NK-92 (cell line): ENCODE measurements around the gene BBS1.
"Not testable (repeated sequence)": the region's sequence is repeated elsewhere in the genome, so short reads cannot be mapped to it uniquely, and the experiment has no call there.

ENCODE experiments used
- DNase-seq: peaks from one replicate; lab custom pipeline; 2025; ENCODE audit not compliant: unreplicated experiment; lab: John Stamatoyannopoulos, UW

Gene BBS1

DNA sequence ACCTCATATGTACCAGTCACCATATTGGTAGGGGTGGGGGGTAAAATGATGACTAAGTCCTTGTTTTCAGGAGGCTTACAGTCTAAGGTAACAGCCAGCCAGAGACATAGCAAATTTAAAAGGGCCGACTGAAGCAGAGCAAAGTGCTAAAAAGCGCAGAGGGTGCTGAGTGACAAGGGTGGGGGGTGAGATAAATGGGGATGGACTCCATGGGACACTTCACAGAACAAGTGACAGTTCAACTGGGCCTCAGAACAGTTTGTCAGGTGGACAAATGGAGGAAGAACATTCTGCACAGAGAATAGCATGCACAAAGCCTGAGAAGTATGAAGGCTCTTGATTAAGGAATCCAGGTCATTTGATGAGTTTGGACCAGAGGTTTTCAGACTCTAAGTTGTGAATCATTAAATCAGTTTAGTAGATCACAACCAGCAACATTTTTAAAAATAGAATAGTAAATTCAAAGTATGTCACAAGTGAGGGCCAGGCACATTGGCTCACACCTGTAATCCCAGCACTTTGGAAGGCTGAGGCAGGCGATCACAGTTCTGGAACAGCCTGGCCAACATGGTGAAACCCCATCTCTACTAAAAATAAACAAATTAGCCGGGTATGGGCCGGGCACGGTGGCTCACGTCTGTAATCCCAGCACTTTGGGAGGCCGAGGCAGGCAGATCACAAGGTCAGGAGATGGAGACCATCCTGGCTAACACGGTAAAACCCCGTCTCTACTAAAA lies 14.0 kb downstream of the BBS1 start:
- no peak for DNase-seq

DNA sequence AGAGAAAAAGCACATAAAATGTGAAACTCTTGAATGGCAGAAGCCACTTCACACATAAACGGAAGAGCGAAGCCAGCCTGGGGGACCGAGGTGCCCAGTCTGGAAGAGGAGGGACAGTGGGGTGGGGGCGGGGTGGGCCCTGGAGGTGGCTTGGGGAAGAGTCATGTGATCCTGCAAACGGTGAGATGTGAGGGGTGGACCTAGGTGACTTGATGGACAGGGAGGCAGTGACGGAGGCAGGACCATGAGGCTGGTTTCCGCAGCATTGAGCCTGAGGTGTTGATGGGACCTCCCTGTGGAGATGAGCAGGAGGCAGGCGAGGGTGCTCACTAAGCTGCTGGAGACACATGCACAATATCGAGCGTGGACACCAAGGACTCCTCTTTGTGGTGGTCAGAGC lies 18.6 kb downstream of the BBS1 start:
- DNase-seq = no peak

- no peak for DNase-seq
Observed at GRCh38 chr11:66529655-66530054, 19.2 kb downstream of the BBS1 start.

- no peak for DNase-seq
Observed at GRCh38 chr11:66530927-66531709, 20.7 kb downstream of the BBS1 start.

DNA sequence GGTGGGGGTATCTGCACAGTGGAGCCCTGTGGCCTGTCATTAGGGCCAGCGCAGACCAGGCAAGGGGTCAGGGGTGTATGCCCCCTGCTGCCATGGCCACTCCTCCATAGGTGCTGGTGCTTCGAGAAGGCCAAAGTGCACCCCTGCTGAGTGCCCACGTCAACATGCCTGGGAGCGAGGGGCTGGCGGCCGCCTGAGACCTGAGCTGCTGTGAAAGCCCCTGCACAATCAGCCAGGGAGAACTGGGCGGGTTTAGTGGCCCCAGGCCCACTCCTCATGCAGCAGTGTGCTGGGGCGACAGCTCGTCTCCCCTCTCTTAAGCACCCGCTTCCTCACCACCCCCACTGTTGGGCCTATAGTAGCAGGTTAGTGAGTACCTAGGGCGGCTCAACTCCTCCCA lies 21.4 kb downstream of the BBS1 start:
- no peak for DNase-seq

GRCh38 chr11:66532784-66533183 lies 22.3 kb downstream of the BBS1 start:
- no peak for DNase-seq

GRCh38 chr11:66539170-66539869 lies 28.9 kb downstream of the BBS1 start:
- no peak for DNase-seq

DNA sequence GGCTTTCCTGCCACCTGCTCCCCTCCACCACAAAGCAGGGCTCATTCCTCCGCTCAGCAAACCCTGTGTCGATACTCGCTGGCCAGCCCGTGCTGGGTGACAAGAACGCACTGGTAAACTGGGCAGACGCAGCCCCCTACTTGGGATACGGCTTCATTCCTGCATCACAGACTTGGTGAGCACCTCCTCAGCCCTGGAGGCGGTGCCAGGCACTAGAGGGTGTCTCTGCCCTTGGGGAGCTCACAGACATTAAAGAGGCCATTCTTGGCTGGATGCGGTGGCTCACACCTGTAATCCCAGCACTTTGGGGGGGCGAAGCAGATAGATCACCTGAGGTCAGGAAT lies 29.4 kb downstream of the BBS1 start:
- no peak for DNase-seq

DNA sequence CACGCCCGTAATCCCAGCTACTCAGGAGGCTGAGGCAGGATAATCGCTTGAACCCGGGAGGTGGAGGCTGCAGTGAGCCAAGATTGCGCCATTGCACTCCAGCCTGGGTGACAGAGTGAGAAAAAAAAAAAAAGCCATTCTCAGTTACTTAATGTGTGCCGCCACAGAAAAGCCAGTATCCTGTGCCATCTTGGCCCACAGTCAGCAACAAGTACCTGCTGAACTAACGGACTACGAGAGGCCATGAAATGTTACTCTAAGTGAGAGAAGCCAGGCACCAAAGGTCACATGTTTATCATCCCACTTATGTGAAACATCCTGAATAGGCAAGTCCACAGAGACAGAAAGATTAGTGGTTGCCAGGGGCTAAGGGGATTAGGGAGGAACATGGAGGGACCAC lies 30.2 kb downstream of the BBS1 start:
- DNase-seq = not testable (repeated sequence)

- no peak for DNase-seq
Observed at GRCh38 chr11:66541892-66542291, 31.5 kb downstream of the BBS1 start.

- DNase-seq = no peak
Observed at GRCh38 chr11:66542362-66542761, 31.9 kb downstream of the BBS1 start.

GRCh38 chr11:66543263-66544107 lies 33.0 kb downstream of the BBS1 start:
- DNase-seq = no peak

DNA sequence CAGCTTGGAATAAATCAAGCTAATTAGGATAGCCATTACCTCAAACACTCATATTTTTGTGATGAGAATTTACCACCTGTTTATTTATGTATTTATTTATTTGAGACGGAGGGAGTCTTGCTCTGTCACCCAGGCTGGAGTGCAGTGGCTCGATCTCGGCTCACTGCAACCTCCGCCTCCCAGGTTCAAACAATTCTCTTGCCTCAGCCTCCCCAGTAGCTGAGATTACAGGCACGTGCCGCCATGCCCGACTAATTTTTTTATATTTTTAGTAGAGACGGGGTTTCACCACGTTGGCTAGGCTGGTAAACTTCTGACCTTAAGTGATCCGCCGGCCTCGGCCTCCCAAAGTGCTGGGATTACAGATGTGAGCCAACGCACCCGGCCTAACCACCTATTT lies 34.5 kb downstream of the BBS1 start:
- not testable (repeated sequence) for DNase-seq

- DNase-seq = no peak
Observed at GRCh38 chr11:66545701-66546367, 35.4 kb downstream of the BBS1 start, which contains the start of gene ZDHHC24. TSS of gene ZDHHC24 (minus strand) at chr11:66546048. CDS start at chr11:66546003, 45 bp downstream.

DNA sequence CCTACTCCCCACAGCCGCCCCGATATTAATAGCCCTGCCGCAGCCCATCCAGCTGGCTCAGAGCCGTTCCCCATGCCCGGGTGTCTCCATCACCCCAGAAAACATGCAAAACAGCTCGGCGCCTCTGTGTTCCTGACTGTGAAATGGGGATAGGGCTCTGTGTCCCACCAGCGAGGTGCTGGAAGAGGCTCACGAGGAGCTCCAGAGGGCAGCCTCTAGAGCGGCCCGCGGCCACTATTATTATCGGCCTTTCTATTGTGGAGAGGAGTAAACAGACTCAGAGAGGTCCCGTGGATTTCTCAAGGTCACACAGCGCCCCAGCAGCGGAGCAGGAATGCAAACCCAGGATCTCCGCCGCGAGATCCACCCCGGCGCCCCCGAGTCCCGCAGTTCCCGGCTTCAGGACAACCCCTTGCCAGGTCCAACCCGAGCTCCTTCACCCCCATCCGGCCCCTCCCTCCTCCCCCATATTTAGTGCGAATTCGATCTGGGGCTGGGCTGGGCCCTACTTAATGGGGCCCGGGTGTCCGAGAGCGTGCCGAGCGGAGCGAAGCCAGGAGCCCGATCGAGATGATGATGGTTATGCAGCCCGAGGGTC lies 36.0 kb downstream of the BBS1 start, which contains the start of gene ACTN3:
Gene ACTN3, plus strand, starts transcription at position 536 of the 598 bp plus-strand sequence. Its CDS starts 35 bp downstream, at position 571.
- no peak for DNase-seq

GRCh38 chr11:66546966-66547661 lies 36.7 kb downstream of the BBS1 start:
- no peak for DNase-seq

DNA sequence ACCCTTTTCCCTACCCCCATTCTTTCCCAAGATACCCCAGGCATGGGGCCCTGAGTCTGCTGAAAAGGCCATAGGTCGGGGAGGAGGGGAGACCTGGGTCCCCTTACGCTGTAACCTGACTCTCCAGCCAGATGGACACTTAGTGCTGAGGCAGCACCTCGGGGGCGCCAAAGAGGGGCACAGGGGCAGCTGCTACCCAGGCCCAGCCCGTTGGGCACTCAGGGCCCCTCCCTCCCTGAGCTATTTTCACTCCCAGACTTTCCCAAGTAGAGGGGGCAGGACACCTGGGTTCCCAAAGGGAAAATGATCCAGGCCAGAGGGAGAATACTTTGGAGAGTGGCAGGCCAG lies 37.2 kb downstream of the BBS1 start:
- no peak for DNase-seq

DNA sequence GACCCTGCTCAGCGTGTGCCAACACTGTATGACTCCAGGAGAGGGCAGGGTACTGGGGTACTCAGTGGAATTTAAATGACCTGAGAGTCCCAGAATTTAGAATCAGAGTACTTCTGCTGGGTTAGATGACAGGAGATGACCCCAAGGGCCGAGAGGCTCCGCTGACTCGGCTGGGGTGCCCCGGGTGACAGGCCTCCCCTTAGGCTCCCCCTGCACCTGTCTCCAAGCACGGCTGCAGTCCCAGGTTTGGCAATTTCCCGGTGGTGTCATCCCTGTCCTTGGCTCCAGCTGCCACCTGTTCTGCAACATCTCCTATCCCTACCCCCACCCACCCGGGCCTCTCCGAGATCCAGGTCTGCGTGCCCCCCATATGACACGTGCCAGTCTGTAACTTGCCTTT lies 37.6 kb downstream of the BBS1 start:
- DNase-seq = no peak
